Tibial nerve (tissue), 3 donors: ENCODE data around the gene CTBP2.

Experiments used
- CTCF ChIP-seq, 5 experiments: fragments of 200-600 bp in 3 of 5; fragments of 450-650 bp in 2 of 5; sonication (generic) in 3 of 5; IDR thresholded peaks; one replicate each; pipeline ENCODE4 v1.5.1; 2016 to 2019; ENCODE audit warnings: antibody characterized with exemption in 5 of 5, mild to moderate bottlenecking in 3 of 5, moderate library complexity in 2 of 5
- POLR2A ChIP-seq, 2 donors: fragments of 450-650 bp; IDR thresholded peaks; one replicate each; pipeline ENCODE4 v1.6.1; 2017; ENCODE audit warnings: antibody characterized with exemption in 2 of 2, mild to moderate bottlenecking in 2 of 2, moderate library complexity in 2 of 2

- TF ChIP-seq POLR2A (IDR thresholded peaks at IDR 0.05) (no peak), CTCF (IDR thresholded peaks at IDR 0.05) (no peak)
These were observed 135.0 kb downstream of the CTBP2 start for GRCh38 chr10:125025341-125025740.
